Measurements from ENCODE around the gene PLPP6. TPM values are rescaled to one million over a fixed set of nuclear protein-coding genes. Genes with fewer than 3 reads are reported as not detected.

PLPP6 gene
- total RNA-seq, 1 donor from 2014 or later, result 7.3 TPM

GRCh38 chr9:4618700-4619099, 43.4 kb upstream of the PLPP6 start:
- DNase-seq (ENCODE audit: low read depth) (no peak), FAIRE-seq (no peak)
- H4K20me1 ChIP-seq (ENCODE audit: insufficient read depth, low read length), result no peaks in the 10 kb centered on the region
- no peak overlapping the region for H3K4me3 ChIP-seq (ENCODE audit: insufficient read depth, low read depth, low read length)
- no peaks in the 10 kb centered on the region for H3K9me3 ChIP-seq (ENCODE audit: insufficient read depth, low read depth, low read length)
- H3K36me3 ChIP-seq (ENCODE audit: insufficient read depth, low read length), result no peaks in the 10 kb centered on the region
- no peak overlapping the region for H3K27ac ChIP-seq (ENCODE audit: low read depth, low read length)
- H3K9me3 Mint-ChIP-seq (ENCODE audit: unreplicated experiment), result no peaks in the 10 kb centered on the region
- H3K36me3 Mint-ChIP-seq (ENCODE audit: low read depth, unreplicated experiment), result peaks cover 5% of the 10 kb centered on the region
- no peak overlapping the region for H3K4me3 Mint-ChIP-seq (ENCODE audit: unreplicated experiment)
- TF ChIP-seq EZH2 (IDR thresholded peaks at IDR 0.05; ENCODE audit: insufficient read depth, low read length), result no peak
- TF ChIP-seq, protein P1, sequence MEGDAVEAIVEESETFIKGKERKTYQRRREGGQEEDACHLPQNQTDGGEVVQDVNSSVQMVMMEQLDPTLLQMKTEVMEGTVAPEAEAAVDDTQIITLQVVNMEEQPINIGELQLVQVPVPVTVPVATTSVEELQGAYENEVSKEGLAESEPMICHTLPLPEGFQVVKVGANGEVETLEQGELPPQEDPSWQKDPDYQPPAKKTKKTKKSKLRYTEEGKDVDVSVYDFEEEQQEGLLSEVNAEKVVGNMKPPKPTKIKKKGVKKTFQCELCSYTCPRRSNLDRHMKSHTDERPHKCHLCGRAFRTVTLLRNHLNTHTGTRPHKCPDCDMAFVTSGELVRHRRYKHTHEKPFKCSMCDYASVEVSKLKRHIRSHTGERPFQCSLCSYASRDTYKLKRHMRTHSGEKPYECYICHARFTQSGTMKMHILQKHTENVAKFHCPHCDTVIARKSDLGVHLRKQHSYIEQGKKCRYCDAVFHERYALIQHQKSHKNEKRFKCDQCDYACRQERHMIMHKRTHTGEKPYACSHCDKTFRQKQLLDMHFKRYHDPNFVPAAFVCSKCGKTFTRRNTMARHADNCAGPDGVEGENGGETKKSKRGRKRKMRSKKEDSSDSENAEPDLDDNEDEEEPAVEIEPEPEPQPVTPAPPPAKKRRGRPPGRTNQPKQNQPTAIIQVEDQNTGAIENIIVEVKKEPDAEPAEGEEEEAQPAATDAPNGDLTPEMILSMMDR (IDR thresholded peaks at IDR 0.05; ENCODE audit: insufficient read depth, low read depth, low read length), result no peak
- H2AFZ ChIP-seq (ENCODE audit: low read depth, low read length), result no peak overlapping the region
- H3K79me2 ChIP-seq (ENCODE audit: insufficient read depth, low read length), result no peaks in the 10 kb centered on the region
- H3K9ac ChIP-seq (ENCODE audit: low read length), result no peak overlapping the region
- H3K4me2 ChIP-seq (ENCODE audit: low read length), result no peak overlapping the region
- H3K4me1 Mint-ChIP-seq (ENCODE audit: low read depth, unreplicated experiment), result peaks cover 8% of the 10 kb centered on the region
- H3K27me3 ChIP-seq (ENCODE audit: insufficient read depth, low read length), result no peaks in the 10 kb centered on the region
- no peaks in the 10 kb centered on the region for H3K4me1 ChIP-seq (ENCODE audit: insufficient read depth, low read length)
- H3K27ac Mint-ChIP-seq (ENCODE audit: unreplicated experiment), result no peak overlapping the region
- no peaks in the 10 kb centered on the region for H3K27me3 Mint-ChIP-seq (ENCODE audit: low read depth, unreplicated experiment)

GRCh38 chr9:4620057-4620765, 41.9 kb upstream of the PLPP6 start:
- Histone ChIP-seq H3K4me1 (ENCODE audit: insufficient read depth, low read length) (no peaks in the 10 kb centered on the region), H3K36me3 (ENCODE audit: insufficient read depth, low read length) (no peaks in the 10 kb centered on the region), H4K20me1 (ENCODE audit: insufficient read depth, low read length) (no peaks in the 10 kb centered on the region), H3K27me3 (ENCODE audit: insufficient read depth, low read length) (no peaks in the 10 kb centered on the region), H3K27ac (ENCODE audit: low read depth, low read length) (no peak overlapping the region), H3K9me3 (ENCODE audit: insufficient read depth, low read depth, low read length) (no peaks in the 10 kb centered on the region), H3K4me2 (ENCODE audit: low read length) (no peak overlapping the region), H3K4me3 (ENCODE audit: insufficient read depth, low read depth, low read length) (no peak overlapping the region), H2AFZ (ENCODE audit: low read depth, low read length) (no peak overlapping the region), H3K9ac (ENCODE audit: low read length) (no peak overlapping the region), H3K79me2 (ENCODE audit: insufficient read depth, low read length) (no peaks in the 10 kb centered on the region)
- FAIRE-seq (no peak), DNase-seq (ENCODE audit: low read depth) (no peak)
- Mint-ChIP-seq H3K27ac (ENCODE audit: unreplicated experiment) (no peak overlapping the region), H3K9me3 (ENCODE audit: unreplicated experiment) (no peaks in the 10 kb centered on the region), H3K4me3 (ENCODE audit: unreplicated experiment) (no peak overlapping the region), H3K36me3 (ENCODE audit: low read depth, unreplicated experiment) (no peaks in the 10 kb centered on the region), H3K4me1 (ENCODE audit: low read depth, unreplicated experiment) (peaks cover 5% of the 10 kb centered on the region), H3K27me3 (ENCODE audit: low read depth, unreplicated experiment) (no peaks in the 10 kb centered on the region)
- TF ChIP-seq, protein P1 (IDR thresholded peaks at IDR 0.05; ENCODE audit: insufficient read depth, low read depth, low read length), result no peak
- no peak for TF ChIP-seq EZH2 (IDR thresholded peaks at IDR 0.05; ENCODE audit: insufficient read depth, low read length)

DNA sequence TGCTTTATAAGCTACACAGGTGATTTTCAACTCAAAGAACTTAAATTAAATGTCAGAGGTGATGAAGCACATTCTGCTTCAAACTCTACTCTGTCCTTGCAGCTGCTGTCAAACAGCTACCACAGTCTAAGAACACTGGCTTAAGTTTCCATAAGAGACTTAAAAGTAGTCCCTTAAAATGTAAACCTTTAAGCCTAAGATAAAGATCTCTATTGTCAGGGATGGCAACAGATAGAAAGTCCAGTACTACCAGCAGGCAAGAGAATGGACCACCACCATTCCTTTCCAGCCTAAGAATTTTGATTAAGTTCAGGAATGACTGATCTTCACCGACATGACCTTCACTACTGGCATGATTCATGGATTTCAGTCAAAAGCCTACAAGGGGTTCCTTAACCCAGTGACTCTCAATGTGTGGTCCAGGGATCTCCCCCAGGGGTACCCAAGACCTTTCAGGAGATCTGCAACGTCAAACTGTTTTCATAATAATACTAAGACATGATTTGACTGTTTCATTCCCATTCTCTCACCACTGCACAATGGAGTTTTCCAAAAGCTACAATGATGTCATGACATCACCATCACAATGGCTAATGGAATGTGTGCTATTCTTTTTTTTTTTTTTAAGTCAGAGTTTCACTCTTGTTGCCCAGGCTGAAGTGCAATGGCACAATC, 41.1 kb upstream of the PLPP6 start:
- H3K4me3 Mint-ChIP-seq (ENCODE audit: unreplicated experiment), result no peak overlapping the region
- TF ChIP-seq, protein P1 (IDR thresholded peaks at IDR 0.05; ENCODE audit: insufficient read depth, low read depth, low read length), result no peak
- TF ChIP-seq EZH2 (IDR thresholded peaks at IDR 0.05; ENCODE audit: insufficient read depth, low read length), result no peak
- H2AFZ ChIP-seq (ENCODE audit: low read depth, low read length), result no peak overlapping the region
- no peaks in the 10 kb centered on the region for H3K27me3 Mint-ChIP-seq (ENCODE audit: low read depth, unreplicated experiment)
- no peak overlapping the region for H3K9ac ChIP-seq (ENCODE audit: low read length)
- DNase-seq (ENCODE audit: low read depth) (peak; percentile 51), FAIRE-seq (no peak)
- H3K4me3 ChIP-seq (ENCODE audit: insufficient read depth, low read depth, low read length), result no peak overlapping the region
- no peaks in the 10 kb centered on the region for H3K79me2 ChIP-seq (ENCODE audit: insufficient read depth, low read length)
- H3K27ac ChIP-seq (ENCODE audit: low read depth, low read length), result no peak overlapping the region
- no peaks in the 10 kb centered on the region for H3K9me3 ChIP-seq (ENCODE audit: insufficient read depth, low read depth, low read length)
- no peaks in the 10 kb centered on the region for H3K27me3 ChIP-seq (ENCODE audit: insufficient read depth, low read length)
- no peaks in the 10 kb centered on the region for H4K20me1 ChIP-seq (ENCODE audit: insufficient read depth, low read length)
- no peaks in the 10 kb centered on the region for H3K36me3 ChIP-seq (ENCODE audit: insufficient read depth, low read length)
- H3K4me2 ChIP-seq (ENCODE audit: low read length), result peak overlapping the region; percentile 5
- H3K27ac Mint-ChIP-seq (ENCODE audit: unreplicated experiment), result peak overlapping the region; percentile 87
- H3K4me1 ChIP-seq (ENCODE audit: insufficient read depth, low read length), result no peaks in the 10 kb centered on the region
- peaks cover 5% of the 10 kb centered on the region for H3K4me1 Mint-ChIP-seq (ENCODE audit: low read depth, unreplicated experiment)
- H3K36me3 Mint-ChIP-seq (ENCODE audit: low read depth, unreplicated experiment), result no peaks in the 10 kb centered on the region
- no peaks in the 10 kb centered on the region for H3K9me3 Mint-ChIP-seq (ENCODE audit: unreplicated experiment)
